Esophagus muscularis mucosa (tissue), 4 donors: ENCODE measurements around the gene SMTNL1. TPM values are rescaled to one million over a fixed set of nuclear protein-coding genes. Genes with fewer than 3 reads are reported as not detected.

Experiments
- DNase-seq: peaks from one replicate; pipeline ENCODE4 v3.0.0-alpha.2; 2017; ENCODE audit errors: extremely low spot score
- H3K27ac ChIP-seq, 4 donors: fragments of 200-600 bp; sonication (generic); replicated peaks in 1 of 4; 1 replicate in 3 of 4; 2 replicates in 1 of 4; pipeline ENCODE4 v1.5.1; 2016 to 2019; ENCODE audit warnings: mild to moderate bottlenecking in 1 of 4
- H3K27me3 ChIP-seq, 4 donors: fragments of 200-600 bp; sonication (generic); one replicate each; pipeline versions ENCODE4 v1.5.1 to v1.6.0; 2016 to 2019
- H3K36me3 ChIP-seq, 4 donors: fragments of 200-600 bp; sonication (generic); one replicate each; pipeline ENCODE4 v1.5.1; 2016 to 2019
- H3K4me1 ChIP-seq, 4 donors: fragments of 200-600 bp; sonication (generic); one replicate each; pipeline ENCODE4 v1.5.1; 2016 to 2019
- H3K4me3 ChIP-seq, 4 donors: fragments of 200-600 bp; sonication (generic); 1 replicate in 2 of 4; 2 replicates in 2 of 4; pipeline ENCODE4 v1.5.1; 2016 to 2019; ENCODE audit warnings: mild to moderate bottlenecking in 4 of 4, moderate library complexity in 1 of 4
- H3K9me3 ChIP-seq, 4 donors: fragments of 200-600 bp; sonication (generic); 1 replicate in 3 of 4; 2 replicates in 1 of 4; pipeline ENCODE4 v1.5.1; 2016 to 2019
- CTCF ChIP-seq, 3 experiments: fragments of 200-600 bp in 2 of 3; fragments of 450-650 bp in 1 of 3; sonication (generic) in 2 of 3; IDR thresholded peaks; one replicate each; pipeline ENCODE4 v1.5.1; 2017 to 2019; ENCODE audit warnings: antibody characterized with exemption in 3 of 3, mild to moderate bottlenecking in 2 of 3, moderate library complexity in 1 of 3
- EP300 ChIP-seq: sonication (generic); formaldehyde crosslinking; IDR thresholded peaks from one replicate; pipeline ENCODE4 v1.6.1; 2017; ENCODE audit warnings: antibody characterized with exemption
- POLR2A ChIP-seq: fragments of 450-650 bp; IDR thresholded peaks from one replicate; pipeline ENCODE4 v1.6.1; 2017; ENCODE audit warnings: antibody characterized with exemption, moderate library complexity, mild to moderate bottlenecking, low read depth
- POLR2AphosphoS5 ChIP-seq, 2 donors: sonication (generic); formaldehyde crosslinking; IDR thresholded peaks; one replicate each; pipeline ENCODE4 v1.6.1; 2017; ENCODE audit warnings: antibody characterized with exemption in 2 of 2
- WGBS: methylation state at CpG from one replicate; pipeline ENCODE4 v1.1.5; 2018; 5-methylcytosine and 5-hydroxymethylcytosine counted together
- intact Hi-C: fragments of 100-400 bp; cut with DNase I; formaldehyde crosslinking; loops from one replicate; pipeline ENCODE4 v1.15.1; 2023
- total RNA-seq, 4 donors: library from RNA; depleted of rRNA; stranded (reverse); fragments of >200 nt; gene quantifications; one replicate each; pipeline versions ENCODE4 v1.1.0 to v1.2.1, GENCODE V29; 2016

SMTNL1 gene
- total RNA-seq, 4 donors from 2014 or later = not detected

GRCh38 chr11:57513911-57514537, 23.4 kb upstream of the SMTNL1 start:
- WGBS = 18% methylated on average over 12 of the region's 35 CpGs
- TF ChIP-seq POLR2A (no peak), CTCF (IDR thresholded peaks at IDR 0.05) (no peak), EP300 (no peak), POLR2AphosphoS5 (IDR thresholded peaks at IDR 0.05) (no peak)
- no peak for DNase-seq
- Histone ChIP-seq H3K27ac (peak overlapping the region; percentile 72 to 82 (median 80)), H3K9me3 (no peaks in the 10 kb centered on the region), H3K4me1 (peaks cover 9 to 31% (median 24%) of the 10 kb centered on the region in 4 donors), H3K27me3 (no peaks in the 10 kb centered on the region), H3K4me3 (peak overlapping the region; percentile 82 to 98 (median 91)), H3K36me3 (peaks cover 0 to 10% (median 3%) of the 10 kb centered on the region in 4 donors)
- intact Hi-C loops = no loop called here

GRCh38 chr11:57514538-57515331, 22.7 kb upstream of the SMTNL1 start:
- Histone ChIP-seq H3K27me3 (no peaks in the 10 kb centered on the region), H3K9me3 (no peaks in the 10 kb centered on the region), H3K36me3 (peaks cover 0 to 10% (median 3%) of the 10 kb centered on the region in 4 donors), H3K4me1 (peaks cover 9 to 31% (median 24%) of the 10 kb centered on the region in 4 donors), H3K4me3 (peak overlapping the region; percentile 82 to 98 (median 91)), H3K27ac (peak overlapping the region; percentile 72 to 82 (median 80))
- peak; percentile 92 for DNase-seq
- intact Hi-C loops = no loop called here
- TF ChIP-seq POLR2A = no peak
- TF ChIP-seq CTCF (IDR thresholded peaks at IDR 0.05) = no peak
- TF ChIP-seq POLR2AphosphoS5 (IDR thresholded peaks at IDR 0.05) = peak in 1 of 2 donors; percentile 20
- no peak for TF ChIP-seq EP300
- under 1% methylated on average over 48 of the region's 57 CpGs for WGBS

GRCh38 chr11:57515332-57516060, 21.9 kb upstream of the SMTNL1 start, which contains the start of gene SLC43A1:
SLC43A1 (minus strand) TSS chr11:57515702; CDS start chr11:57514111, 1,591 bp downstream.
- H3K27ac ChIP-seq = peak within 1 kb of the TSS; percentile 72 to 82 (median 80)
- intact Hi-C loops = no loop called here
- DNase-seq = peak; percentile 93

GRCh38 chr11:57516061-57516443, 21.3 kb upstream of the SMTNL1 start:
- Histone ChIP-seq H3K4me3 (peak overlapping the region; percentile 82 to 98 (median 91)), H3K4me1 (peaks cover 9 to 31% (median 24%) of the 10 kb centered on the region in 4 donors), H3K27me3 (no peaks in the 10 kb centered on the region), H3K9me3 (no peaks in the 10 kb centered on the region), H3K27ac (peak overlapping the region; percentile 72 to 82 (median 80)), H3K36me3 (peaks cover 0 to 7% (median 3%) of the 10 kb centered on the region in 4 donors)
- TF ChIP-seq CTCF (IDR thresholded peaks at IDR 0.05) (no peak), POLR2AphosphoS5 (IDR thresholded peaks at IDR 0.05) (no peak), POLR2A (no peak), EP300 (no peak)
- intact Hi-C loops = no loop called here
- 22% methylated on average over 5 of the region's 5 CpGs for WGBS
- DNase-seq = no peak

More at GRCh38 chr11:57515332-57516060, 21.9 kb upstream of the SMTNL1 start, which contains the start of gene SLC43A1:
- Histone ChIP-seq H3K36me3 (peaks cover 0 to 10% (median 3%) of the 10 kb centered on the region in 4 donors), H3K27me3 (no peaks in the 10 kb centered on the region), H3K4me1 (peaks cover 9 to 31% (median 24%) of the 10 kb centered on the region in 4 donors), H3K4me3 (peak within 1 kb of the TSS; percentile 82 to 98 (median 91)), H3K9me3 (no peaks in the 10 kb centered on the region)
- no peak for TF ChIP-seq EP300
- TF ChIP-seq POLR2AphosphoS5 (IDR thresholded peaks at IDR 0.05) = peak; percentile 46 to 63
- WGBS = 0% methylated on average over 16 of the region's 66 CpGs
